Measurements from ENCODE around the gene UBN2. TPM values are rescaled to one million over a fixed set of nuclear protein-coding genes. Genes with fewer than 3 reads are reported as not detected.

The UBN2 gene
- total and polyA plus RNA-seq, 10 of the 15 experiments (the other 5 are each of a cell fraction or from before 2014, with no cell fraction given): 0.27 to 8.5 (median 2.5) TPM

DNA sequence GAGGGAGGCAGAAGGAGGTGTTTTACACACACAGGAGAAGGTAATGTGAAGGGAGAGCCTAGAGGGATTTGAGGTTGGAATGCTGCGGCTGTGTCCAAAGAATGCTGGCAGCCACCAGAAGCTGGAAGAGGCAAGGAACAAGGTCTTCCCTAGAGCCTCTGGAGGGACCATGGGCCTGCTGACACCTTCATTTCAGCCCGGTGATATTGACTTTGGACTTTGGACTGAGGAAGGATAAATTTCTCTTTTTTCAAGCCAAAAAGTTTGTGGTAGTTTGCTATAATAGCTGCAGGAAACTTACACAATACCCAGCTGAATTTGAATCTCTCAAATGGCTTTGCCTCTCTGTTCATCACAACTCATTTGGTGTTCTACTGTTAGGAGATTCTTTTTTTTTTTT, 34.6 kb downstream of the UBN2 start (continued):
- TF ChIP-seq YBX1 (IDR thresholded peaks at IDR 0.05) (no peak), SPI1 (IDR thresholded peaks at IDR 0.05; ENCODE audit: borderline replicate concordance, insufficient read depth, low read depth, low read length) (no peak), TCF3 (IDR thresholded peaks at IDR 0.05; ENCODE audit: borderline replicate concordance, insufficient read depth, low read depth, low read length) (no peak), MTA2 (IDR thresholded peaks at IDR 0.05; ENCODE audit: low read depth) (no peak), ATF7 (IDR thresholded peaks at IDR 0.05; ENCODE audit: low read depth) (no peak)

DNA sequence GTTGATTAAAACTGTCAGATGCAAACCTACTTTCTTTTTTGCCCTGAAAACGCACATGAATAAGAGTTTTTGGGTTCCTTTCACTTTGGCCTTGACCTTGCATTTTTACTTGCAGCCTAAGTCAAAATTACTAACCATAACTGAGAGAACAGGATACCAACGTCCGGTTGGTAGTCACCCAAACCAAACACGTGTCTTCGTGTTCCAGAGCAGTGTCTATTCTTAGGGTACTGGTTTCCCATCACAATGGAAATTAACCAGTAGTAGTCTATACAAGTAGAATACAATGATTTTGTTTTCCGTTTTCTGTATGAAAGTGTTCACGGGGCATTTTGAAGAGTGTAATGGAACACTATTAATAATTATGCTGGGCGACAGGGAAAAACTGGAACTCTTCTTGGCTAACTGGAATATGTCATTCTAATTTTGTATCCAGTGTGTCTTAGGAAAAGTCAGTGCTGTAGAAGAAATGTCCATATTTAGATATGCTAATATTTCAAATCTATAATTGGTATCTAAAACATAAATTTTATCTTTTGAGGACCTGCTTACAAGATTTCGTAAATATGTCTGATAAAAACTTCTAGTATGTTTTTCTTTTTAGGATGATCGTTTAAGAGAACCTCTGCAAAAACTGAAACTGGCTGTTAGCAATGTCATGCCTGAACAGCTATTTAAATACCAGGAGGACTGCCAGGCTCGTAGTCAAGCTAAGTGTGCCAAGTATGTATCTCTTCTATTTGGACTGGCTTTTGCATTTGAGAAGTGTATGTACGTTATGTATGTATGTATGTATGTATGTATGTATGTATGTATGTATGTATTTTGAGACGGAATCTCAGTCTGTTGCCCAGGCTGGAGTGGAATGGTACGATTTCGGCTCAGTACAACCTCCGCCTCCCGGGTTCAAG, 40.9 kb downstream of the UBN2 start:
- intact Hi-C loops (cut with micrococcal nuclease; ENCODE audit: unreplicated experiment) (no loop called here), in situ Hi-C loops (cut with MboI) (no loop called here)
- no peak overlapping the region for H3K4me2 ChIP-seq (ENCODE audit: control insufficient read depth, insufficient read depth)
- H3K4me3 ChIP-seq: no peak overlapping the region
- FAIRE-seq (no peak), ATAC-seq (no peak), DNase-seq (ENCODE audit: low read depth, low spot score) (no peak)
- peaks cover 0 to 9% of the 10 kb centered on the region in 2 experiments; a peak in 1 of 4 replicates for H3K36me3 ChIP-seq (ENCODE audit: control insufficient read depth in 2 of 2, insufficient read depth in 2 of 2, low read length in 1 of 2)
- 90% methylated on average over 17 of the region's 17 CpGs for WGBS (ENCODE audit: insufficient coverage, insufficient replicate concordance, low lambda C conversion rate, missing lambda C conversion rate)
- H4K20me1 ChIP-seq (ENCODE audit: control insufficient read depth, insufficient read depth): no peaks in the 10 kb centered on the region
- no TSS peak for BruUV-seq (replicated peaks)
- SMC1A ChIA-PET (ENCODE audit: uncharacterized antibody, unreplicated experiment): no interaction called here
- no peak overlapping the region for H3K9ac ChIP-seq (ENCODE audit: control insufficient read depth, insufficient read depth, low read length)
- H3K4me1 ChIP-seq (ENCODE audit: control insufficient read depth, insufficient read depth, low read length): no peaks in the 10 kb centered on the region
- no peak for TF ChIP-seq RAD21 (IDR thresholded peaks at IDR 0.05; ENCODE audit: insufficient read depth, low read depth, low read length)
- no peak for TF ChIP-seq GABPA (IDR thresholded peaks at IDR 0.05; ENCODE audit: low read depth)
- no peak for TF ChIP-seq RUNX3 (IDR thresholded peaks at IDR 0.05; ENCODE audit: low read length)
- no peak for TF ChIP-seq STAT1 (conservative IDR thresholded peaks at IDR 0.05)
- no peak for TF ChIP-seq BRCA1 (IDR thresholded peaks at IDR 0.05; ENCODE audit: low read depth, low read length)
- TF ChIP-seq PAX5 (IDR thresholded peaks at IDR 0.05; ENCODE audit: borderline replicate concordance, low read depth, low read length): no peak
- TF ChIP-seq ZNF24 (IDR thresholded peaks at IDR 0.05): no peak
- TF ChIP-seq RBBP5 (conservative IDR thresholded peaks at IDR 0.05): no peak
- no peak for TF ChIP-seq FOXM1 (IDR thresholded peaks at IDR 0.05; ENCODE audit: low read depth, low read length)
- TF ChIP-seq SRF (IDR thresholded peaks at IDR 0.05; ENCODE audit: low read depth in 2 of 2, low read length in 2 of 2): no peak
- no peak for TF ChIP-seq YBX1 (IDR thresholded peaks at IDR 0.05)
- no peak for TF ChIP-seq SUPT20H (IDR thresholded peaks at IDR 0.05; ENCODE audit: borderline replicate concordance, control insufficient read depth, low read depth, low read length)
- TF ChIP-seq MTA2 (IDR thresholded peaks at IDR 0.05; ENCODE audit: low read depth): no peak
- no peak for TF ChIP-seq YY1 (IDR thresholded peaks at IDR 0.05; ENCODE audit: low read depth, low read length)
- no peak for TF ChIP-seq ASH2L (IDR thresholded peaks at IDR 0.05; ENCODE audit: borderline replicate concordance, low read depth)
- TF ChIP-seq HDAC6 (IDR thresholded peaks at IDR 0.05; ENCODE audit: unreplicated experiment): no peak
- TF ChIP-seq, protein P1, sequence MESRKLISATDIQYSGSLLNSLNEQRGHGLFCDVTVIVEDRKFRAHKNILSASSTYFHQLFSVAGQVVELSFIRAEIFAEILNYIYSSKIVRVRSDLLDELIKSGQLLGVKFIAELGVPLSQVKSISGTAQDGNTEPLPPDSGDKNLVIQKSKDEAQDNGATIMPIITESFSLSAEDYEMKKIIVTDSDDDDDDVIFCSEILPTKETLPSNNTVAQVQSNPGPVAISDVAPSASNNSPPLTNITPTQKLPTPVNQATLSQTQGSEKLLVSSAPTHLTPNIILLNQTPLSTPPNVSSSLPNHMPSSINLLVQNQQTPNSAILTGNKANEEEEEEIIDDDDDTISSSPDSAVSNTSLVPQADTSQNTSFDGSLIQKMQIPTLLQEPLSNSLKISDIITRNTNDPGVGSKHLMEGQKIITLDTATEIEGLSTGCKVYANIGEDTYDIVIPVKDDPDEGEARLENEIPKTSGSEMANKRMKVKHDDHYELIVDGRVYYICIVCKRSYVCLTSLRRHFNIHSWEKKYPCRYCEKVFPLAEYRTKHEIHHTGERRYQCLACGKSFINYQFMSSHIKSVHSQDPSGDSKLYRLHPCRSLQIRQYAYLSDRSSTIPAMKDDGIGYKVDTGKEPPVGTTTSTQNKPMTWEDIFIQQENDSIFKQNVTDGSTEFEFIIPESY (IDR thresholded peaks at IDR 0.05): no peak
- TF ChIP-seq NFXL1 (IDR thresholded peaks at IDR 0.05; ENCODE audit: borderline replicate concordance): no peak
- TF ChIP-seq, protein P2, sequence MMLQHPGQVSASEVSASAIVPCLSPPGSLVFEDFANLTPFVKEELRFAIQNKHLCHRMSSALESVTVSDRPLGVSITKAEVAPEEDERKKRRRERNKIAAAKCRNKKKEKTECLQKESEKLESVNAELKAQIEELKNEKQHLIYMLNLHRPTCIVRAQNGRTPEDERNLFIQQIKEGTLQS (IDR thresholded peaks at IDR 0.05; ENCODE audit: borderline replicate concordance, extremely low read depth, low read depth, low read length): no peak
- RAD21 ChIA-PET (ENCODE audit: unreplicated experiment): no interaction called here
- no peaks in the 10 kb centered on the region for H3K27me3 ChIP-seq (replicated peaks in 1 of 2; ENCODE audit: control insufficient read depth in 2 of 2, insufficient read depth in 2 of 2, low read length in 1 of 2)
- CTCF ChIA-PET: interaction anchor here (0.6 kb wide), 1 partner anchor 1415 kb away, joined by 3 read pairs; no protein-coding TSS in a partner anchor
- H3K27ac ChIP-seq (ENCODE audit: control insufficient read depth, insufficient read depth): no peak overlapping the region
- no peak overlapping the region for H2AFZ ChIP-seq (ENCODE audit: control insufficient read depth, low read depth, low read length)
- H3K79me2 ChIP-seq (ENCODE audit: control insufficient read depth, insufficient read depth, low read length): no peaks in the 10 kb centered on the region
- no peaks in the 10 kb centered on the region for H3K9me3 ChIP-seq (replicated peaks; ENCODE audit: control insufficient read depth, insufficient read depth, low read length)
- POLR2A ChIA-PET: no interaction called here
